Heart left ventricle (tissue), 16 donors: ENCODE data around the gene APH1B. TPM values are rescaled to one million over a fixed set of nuclear protein-coding genes. Genes with fewer than 3 reads are reported as not detected.

ENCODE experiments used
- ATAC-seq, 4 donors: fragments of 200-7000 bp; cut with Tn5 transposase; one replicate each; pipeline ENCODE4 v1.9.1; 2020 to 2022; ENCODE audit warnings: moderate library complexity in 4 of 4, mild to moderate bottlenecking in 3 of 4, moderate number of reproducible peaks in 1 of 4
- DNase-seq, 5 donors: peaks; one replicate each; pipeline ENCODE4 v3.0.0-alpha.2; 2020
- H3K27ac ChIP-seq, 12 donors: fragments of 200-600 bp; sonication (generic) in 4 of 12; one replicate each; pipeline versions ENCODE4 v1.5.0 to v1.8.0; 2016 to 2022; ENCODE audit warnings: mild to moderate bottlenecking in 2 of 12
- H3K27me3 ChIP-seq, 9 donors: fragments of 200-600 bp; sonication (generic) in 2 of 9; one replicate each; pipeline versions ENCODE4 v1.5.1 to v1.8.0; 2016 to 2022; ENCODE audit warnings: mild to moderate bottlenecking in 3 of 9
- H3K36me3 ChIP-seq, 9 donors: fragments of 200-600 bp; sonication (generic) in 2 of 9; one replicate each; pipeline versions ENCODE4 v1.5.0 to v1.8.0; 2018 to 2022; ENCODE audit warnings: mild to moderate bottlenecking in 2 of 9
- H3K4me1 ChIP-seq, 12 donors: fragments of 200-600 bp; sonication (generic) in 4 of 12; one replicate each; pipeline versions ENCODE4 v1.5.0 to v1.8.0; 2016 to 2022; ENCODE audit warnings: mild to moderate bottlenecking in 3 of 12
- H3K4me3 ChIP-seq, 12 donors: fragments of 200-600 bp; sonication (generic) in 4 of 12; one replicate each; pipeline versions ENCODE4 v1.5.0 to v1.8.0; 2017 to 2022; ENCODE audit warnings: mild to moderate bottlenecking in 9 of 12, moderate library complexity in 4 of 12
- H3K9me3 ChIP-seq, 12 donors: fragments of 200-600 bp; sonication (generic) in 4 of 12; one replicate each; pipeline versions ENCODE4 v1.5.0 to v1.8.0; 2016 to 2022; ENCODE audit warnings: mild to moderate bottlenecking in 1 of 12
- POLR2A ChIP-seq, 2 donors: fragments of 450-650 bp; IDR thresholded peaks; one replicate each; pipeline ENCODE4 v1.6.1; 2017; ENCODE audit warnings: antibody characterized with exemption in 2 of 2, mild to moderate bottlenecking in 2 of 2, moderate library complexity in 2 of 2
- WGBS, 4 donors: extraction: QIAGEN DNeasy Blood & Tissue Kit in 2 of 4; methylation state at CpG; one replicate each; pipeline versions ENCODE4 v1.1.5 to v1.1.7; 2013 to 2018; 5-methylcytosine and 5-hydroxymethylcytosine counted together
- intact Hi-C, 10 donors: fragments of 100-400 bp; cut with DNase I; formaldehyde crosslinking; loops; one replicate each; pipeline versions ENCODE4 v1.11.1 to v1.14.2; 2022
- polyA plus RNA-seq, 2 donors: library from polyadenylated mRNA; stranded (reverse); fragments of 200-250 nt; gene quantifications; one replicate each; pipeline ENCODE4 v1.2.3, GENCODE V29; 2013
- total RNA-seq, 9 donors: library from RNA; depleted of rRNA in 2 of 9; stranded (reverse); fragments of >200 nt in 2 of 9; fragmentation: NEBNext Ultra II Directional in 3 of 9; extraction: Animal tissue kit (Norgen Biotek cat#: 25700) in 3 of 9; gene quantifications; one replicate each; pipeline versions ENCODE4 v1.1.0 to v1.2.4, GENCODE V29; 2016 to 2023
- TF ChIP-seq, protein P1 (sequence below), 12 donors: fragments of 200-600 bp; sonication (generic) in 4 of 12; IDR thresholded peaks; one replicate each; pipeline versions ENCODE4 v1.5.0 to v1.8.0; 2018 to 2022; ENCODE audit warnings: antibody characterized with exemption in 12 of 12, mild to moderate bottlenecking in 5 of 12
- donor health status: ischemic (EF 13 %, LVEDD 7.1; RV severe dilation, severe dysfunction).
- donor health status: healthy with polysubstance abuse.
- donor health status: DM: no; HTN: yes; CAD: no.
- donor health status: DM: no; HTN: no; CAD: no.
- donor health status: ischemic (EF 25% LVEDD 6.9; RV normal size, moderate dysfunction).
- donor health status: ischemic (EF 25% LVEDD 5.7; RV mildly dilated, moderate dysfunction).
- donor health status: healthy.
- donor health status: DM: yes; HTN: yes; CAD: no.
- donor health status: ischemic (EF 35%, LVEDD 5.7; RV mildly dilated, moderate dysfunction).
- donor health status: nonischemic (EF 11% LVEDD 7.7; RV severe dilation, severe dysfunction).
- donor health status: DM: yes; HTN: yes; CAD: no.
- donor health status: PGD.
- donor health status: ischemic (EF 29% LVEDD 5.4; RV normal size, mild dysfunction).
- donor health status: nonischemic (EF 23%, LVEDD 6.1; RV moderate dilation, normal function).

APH1B gene
- total and polyA plus RNA-seq, 11 donors, result 1.9 to 17.6 (median 5.7) TPM

DNA sequence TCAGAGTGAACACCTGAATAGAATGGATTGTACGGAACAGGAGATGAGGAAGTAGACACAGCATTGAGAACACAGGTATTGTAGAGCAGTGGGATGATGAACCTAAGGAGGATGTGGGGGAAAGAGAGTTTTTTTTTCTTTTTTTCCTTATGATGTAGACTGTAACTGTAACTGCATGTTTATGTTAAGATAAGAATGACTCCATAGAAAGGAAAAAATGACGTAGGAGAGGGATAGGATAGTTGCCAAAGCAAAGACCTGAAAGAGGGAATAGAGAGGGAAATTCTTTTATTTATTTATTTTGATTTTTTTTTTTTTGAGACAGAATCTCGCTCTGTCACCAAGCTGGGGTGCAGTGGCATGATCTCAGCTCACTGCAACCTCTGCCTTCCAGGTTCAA is 33.2 kb downstream of the APH1B start:
- DNase-seq (no peak), ATAC-seq (no peak)
- intact Hi-C loops, result no loop called here
- H3K36me3 ChIP-seq, result peaks cover 0 to 17% (median 14%) of the 10 kb centered on the region in 9 donors
- no peak overlapping the region for H3K4me3 ChIP-seq
- H3K4me1 ChIP-seq, result peaks cover 0 to 4% (median 0%) of the 10 kb centered on the region in 12 donors
- TF ChIP-seq POLR2A (IDR thresholded peaks at IDR 0.05), result no peak
- TF ChIP-seq, protein P1, sequence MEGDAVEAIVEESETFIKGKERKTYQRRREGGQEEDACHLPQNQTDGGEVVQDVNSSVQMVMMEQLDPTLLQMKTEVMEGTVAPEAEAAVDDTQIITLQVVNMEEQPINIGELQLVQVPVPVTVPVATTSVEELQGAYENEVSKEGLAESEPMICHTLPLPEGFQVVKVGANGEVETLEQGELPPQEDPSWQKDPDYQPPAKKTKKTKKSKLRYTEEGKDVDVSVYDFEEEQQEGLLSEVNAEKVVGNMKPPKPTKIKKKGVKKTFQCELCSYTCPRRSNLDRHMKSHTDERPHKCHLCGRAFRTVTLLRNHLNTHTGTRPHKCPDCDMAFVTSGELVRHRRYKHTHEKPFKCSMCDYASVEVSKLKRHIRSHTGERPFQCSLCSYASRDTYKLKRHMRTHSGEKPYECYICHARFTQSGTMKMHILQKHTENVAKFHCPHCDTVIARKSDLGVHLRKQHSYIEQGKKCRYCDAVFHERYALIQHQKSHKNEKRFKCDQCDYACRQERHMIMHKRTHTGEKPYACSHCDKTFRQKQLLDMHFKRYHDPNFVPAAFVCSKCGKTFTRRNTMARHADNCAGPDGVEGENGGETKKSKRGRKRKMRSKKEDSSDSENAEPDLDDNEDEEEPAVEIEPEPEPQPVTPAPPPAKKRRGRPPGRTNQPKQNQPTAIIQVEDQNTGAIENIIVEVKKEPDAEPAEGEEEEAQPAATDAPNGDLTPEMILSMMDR (IDR thresholded peaks at IDR 0.05), result no peak
- no peaks in the 10 kb centered on the region for H3K27me3 ChIP-seq
- no peak overlapping the region for H3K27ac ChIP-seq
- 87 to 93% (median 91%) methylated on average over 3 of the region's 3 CpGs for WGBS, 4 donors
- H3K9me3 ChIP-seq, result no peaks in the 10 kb centered on the region

DNA sequence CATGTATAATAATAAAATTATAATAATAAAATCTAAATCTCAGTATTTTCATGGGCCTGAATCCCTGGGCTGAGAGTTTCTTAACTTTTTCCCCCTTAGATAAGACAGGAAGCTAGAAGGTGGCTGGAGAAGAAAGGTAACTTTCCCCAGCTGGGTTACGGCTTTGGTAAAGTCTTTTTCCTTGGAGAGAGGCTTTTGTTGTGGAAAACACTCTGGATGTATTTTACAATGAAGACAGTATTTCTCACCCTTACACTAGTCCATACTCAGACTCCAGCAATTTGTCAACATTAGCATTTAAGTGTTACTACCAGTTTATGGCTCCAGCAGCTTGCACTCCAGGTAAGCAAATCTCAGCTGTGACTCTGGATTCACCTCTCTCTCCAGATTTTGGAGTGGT is 34.9 kb downstream of the APH1B start:
- H3K27me3 ChIP-seq, result no peaks in the 10 kb centered on the region
- no peaks in the 10 kb centered on the region for H3K9me3 ChIP-seq
- no peak for ATAC-seq
- DNase-seq, result no peak
- no peak for TF ChIP-seq POLR2A (IDR thresholded peaks at IDR 0.05)
- TF ChIP-seq, protein P1 (IDR thresholded peaks at IDR 0.05), result no peak
- 86 to 100% (median 95%) methylated on average over 1 of the region's 1 CpG for WGBS, 4 donors
- no peak overlapping the region for H3K27ac ChIP-seq
- H3K4me3 ChIP-seq, result no peak overlapping the region
- intact Hi-C loops, result no loop called here
- peaks cover 0 to 1% (median 0%) of the 10 kb centered on the region in 9 donors for H3K36me3 ChIP-seq
- H3K4me1 ChIP-seq, result peaks cover 0 to 4% (median 0%) of the 10 kb centered on the region in 12 donors

DNA sequence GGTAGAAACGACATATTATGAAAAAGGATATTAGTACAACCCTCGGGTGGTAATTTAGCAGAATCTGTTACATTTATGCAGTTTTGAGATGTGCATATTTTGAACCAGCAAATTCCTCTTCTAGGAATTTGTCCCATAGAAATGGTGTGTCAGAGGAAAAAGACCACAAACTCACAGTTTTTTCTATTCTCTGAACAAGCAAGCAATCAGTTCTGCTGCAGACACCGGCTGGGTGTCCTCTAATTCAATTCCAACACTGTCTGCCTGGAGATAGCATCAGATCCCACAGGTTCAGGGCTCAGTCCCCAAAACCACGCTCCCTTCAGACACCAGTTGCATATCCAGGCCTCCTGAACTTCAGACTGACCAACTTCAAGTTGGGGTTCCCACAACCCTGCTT is 36.4 kb downstream of the APH1B start:
- intact Hi-C loops, result no loop called here
- H3K36me3 ChIP-seq, result no peaks in the 10 kb centered on the region
- no peak overlapping the region for H3K4me3 ChIP-seq
- H3K27me3 ChIP-seq, result no peaks in the 10 kb centered on the region
- H3K27ac ChIP-seq, result no peak overlapping the region
- WGBS, 4 donors, result 85 to 98% (median 89%) methylated on average over 4 of the region's 4 CpGs
- ATAC-seq, result no peak
- TF ChIP-seq, protein P1 (IDR thresholded peaks at IDR 0.05), result no peak
- TF ChIP-seq POLR2A (IDR thresholded peaks at IDR 0.05), result no peak
- H3K9me3 ChIP-seq, result no peaks in the 10 kb centered on the region
- DNase-seq, result no peak
- H3K4me1 ChIP-seq, result peaks cover 0 to 4% (median 0%) of the 10 kb centered on the region in 12 donors

DNA sequence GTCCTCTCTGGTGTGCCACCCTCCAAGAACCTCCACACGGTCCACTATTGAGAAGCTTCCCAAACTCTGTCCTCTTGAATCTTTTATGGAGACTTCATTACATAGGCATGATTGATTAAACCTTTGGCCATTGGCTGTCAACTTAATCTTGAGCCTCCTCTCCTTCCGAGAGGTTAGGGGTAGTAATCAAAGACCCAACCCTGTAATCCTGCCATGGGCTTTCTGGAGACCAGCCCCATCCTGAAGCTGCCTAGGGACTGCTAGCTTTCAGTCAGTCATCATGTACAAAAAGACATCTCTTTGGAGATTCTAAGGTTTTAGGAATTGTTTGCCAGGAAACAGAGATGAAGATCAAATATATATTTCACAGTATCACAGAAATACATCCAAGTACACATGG is 37.0 kb downstream of the APH1B start:
- no peaks in the 10 kb centered on the region for H3K4me1 ChIP-seq
- H3K9me3 ChIP-seq, result no peaks in the 10 kb centered on the region
- H3K27me3 ChIP-seq, result no peaks in the 10 kb centered on the region
- ATAC-seq (no peak), DNase-seq (no peak)
- no peaks in the 10 kb centered on the region for H3K36me3 ChIP-seq
- 64 to 76% (median 69%) methylated on average over 2 of the region's 2 CpGs for WGBS, 4 donors
- no peak for TF ChIP-seq POLR2A (IDR thresholded peaks at IDR 0.05)
- TF ChIP-seq, protein P1 (IDR thresholded peaks at IDR 0.05), result no peak
- no peak overlapping the region for H3K27ac ChIP-seq
- no peak overlapping the region for H3K4me3 ChIP-seq
- intact Hi-C loops, result no loop called here
